Occipital lobe (tissue), 2 donors: ENCODE results near the gene FGR. TPM values are rescaled to one million over a fixed set of nuclear protein-coding genes. Genes with fewer than 3 reads are reported as not detected.
A peak's percentile ranks its signal among the peaks of the same experiment; 100 is the strongest.
"Not testable (repeated sequence)": the region's sequence is repeated elsewhere in the genome, so short reads cannot be mapped to it uniquely, and the experiment has no call there.

Experiments
- DNase-seq: peaks from one replicate; lab custom pipeline; 2025; lab: John Stamatoyannopoulos, UW
- total RNA-seq: library from RNA; depleted of rRNA; stranded (reverse); fragments of >200 nt; gene quantifications from one replicate; pipeline ENCODE4 v1.2.3, GENCODE V29; 2014

Gene FGR
- total RNA-seq, 1 donor from 2014 or later, result 0.78 TPM

DNA sequence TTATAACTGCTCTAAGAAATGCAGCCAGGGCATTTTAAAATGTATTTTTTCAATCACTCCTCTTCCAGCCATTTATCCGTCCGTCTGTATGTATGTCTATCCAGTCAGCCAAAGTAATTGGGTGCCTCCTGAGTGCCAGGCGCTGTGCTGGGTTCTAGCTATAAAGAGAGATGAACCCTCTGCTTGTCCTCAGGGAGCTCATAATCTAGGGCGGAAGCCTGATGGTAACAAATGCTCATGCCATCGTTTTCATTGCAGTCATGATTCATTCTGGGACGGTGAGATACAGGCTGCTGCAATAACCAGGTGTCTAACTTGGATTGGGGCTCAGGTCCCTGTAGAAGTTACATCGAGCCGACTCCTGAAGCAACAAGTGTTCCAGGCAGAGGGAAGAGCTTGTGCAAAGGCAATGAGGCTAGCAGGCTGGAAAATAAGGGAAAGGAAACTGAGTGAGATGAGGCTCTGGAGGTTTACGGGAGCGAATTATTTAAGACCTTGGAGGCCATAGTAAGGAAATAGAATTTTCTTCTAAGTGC, 25.4 kb upstream of the FGR start:
- no peak for DNase-seq

DNA sequence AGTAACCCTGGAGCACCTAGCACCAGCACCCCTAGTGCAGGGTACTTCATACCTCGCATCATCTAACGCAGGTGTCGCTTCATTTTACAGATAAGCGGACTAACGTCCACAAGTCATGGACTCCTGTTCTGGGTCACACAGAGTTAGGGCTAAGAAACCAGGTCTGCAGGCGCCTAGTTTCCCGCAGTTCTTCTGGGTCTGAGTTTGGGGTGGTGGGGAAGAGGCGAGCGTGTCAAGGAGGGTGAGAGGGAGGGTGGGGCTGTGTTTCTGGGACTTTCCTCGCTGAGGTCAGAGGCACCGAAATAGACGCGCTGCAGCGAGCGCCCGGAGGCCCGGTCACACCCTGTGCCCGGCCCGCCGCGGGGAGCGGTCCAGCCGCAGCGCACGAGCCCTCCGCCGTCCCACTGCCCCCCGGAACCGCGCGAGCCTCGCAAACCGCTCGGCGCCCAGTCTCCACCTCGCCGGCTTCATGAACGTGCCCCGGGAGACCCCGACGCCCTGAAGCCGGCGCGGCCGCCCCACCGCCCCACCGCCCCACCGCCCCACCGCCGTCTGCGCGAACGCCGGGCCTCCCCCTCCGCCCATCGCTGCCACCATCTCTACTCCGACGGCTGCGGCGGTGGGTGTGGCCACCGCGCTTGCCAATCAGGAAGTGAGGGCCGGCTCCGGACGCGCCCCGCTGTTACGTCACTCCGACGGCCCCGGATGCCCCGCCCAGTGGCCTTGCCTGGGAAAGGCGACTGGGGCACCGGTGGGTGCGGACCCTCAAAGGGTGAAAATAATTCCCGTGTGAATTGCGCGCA, 24.7 kb upstream of the FGR start:
- DNase-seq, result peak; percentile 33

DNA sequence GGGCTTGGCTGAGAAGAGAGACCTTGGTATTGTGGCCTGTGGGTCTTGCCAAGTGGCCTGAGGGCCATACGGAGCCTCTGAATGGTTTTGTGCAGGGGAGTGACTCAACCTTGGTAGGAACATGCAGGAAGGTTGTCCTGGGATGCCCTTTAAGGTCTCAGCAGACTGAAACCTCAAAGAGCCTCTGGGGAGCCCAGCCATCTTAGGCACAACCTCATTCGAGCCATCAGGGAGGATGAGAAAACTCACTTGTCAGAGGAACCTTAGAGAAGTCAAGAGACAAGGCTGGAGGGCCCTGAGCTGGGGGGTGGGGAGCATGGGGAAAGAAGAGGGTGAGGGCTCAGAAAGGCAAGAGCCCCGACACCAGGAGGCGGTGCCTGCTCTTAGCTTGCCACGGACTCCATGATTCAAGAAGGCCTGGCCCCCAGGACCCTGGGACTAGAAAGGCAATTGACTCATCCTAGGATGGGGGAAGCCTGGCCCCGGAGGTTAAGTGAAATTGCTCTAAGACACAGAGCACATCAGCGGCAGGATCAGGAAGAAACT, 24.0 kb upstream of the FGR start:
- no peak for DNase-seq

- DNase-seq, result no peak
These were observed 21.3 kb upstream of the FGR start for GRCh38 chr1:27656157-27656893.

- DNase-seq, result no peak
These were observed 20.4 kb upstream of the FGR start for GRCh38 chr1:27655151-27655937.

DNA sequence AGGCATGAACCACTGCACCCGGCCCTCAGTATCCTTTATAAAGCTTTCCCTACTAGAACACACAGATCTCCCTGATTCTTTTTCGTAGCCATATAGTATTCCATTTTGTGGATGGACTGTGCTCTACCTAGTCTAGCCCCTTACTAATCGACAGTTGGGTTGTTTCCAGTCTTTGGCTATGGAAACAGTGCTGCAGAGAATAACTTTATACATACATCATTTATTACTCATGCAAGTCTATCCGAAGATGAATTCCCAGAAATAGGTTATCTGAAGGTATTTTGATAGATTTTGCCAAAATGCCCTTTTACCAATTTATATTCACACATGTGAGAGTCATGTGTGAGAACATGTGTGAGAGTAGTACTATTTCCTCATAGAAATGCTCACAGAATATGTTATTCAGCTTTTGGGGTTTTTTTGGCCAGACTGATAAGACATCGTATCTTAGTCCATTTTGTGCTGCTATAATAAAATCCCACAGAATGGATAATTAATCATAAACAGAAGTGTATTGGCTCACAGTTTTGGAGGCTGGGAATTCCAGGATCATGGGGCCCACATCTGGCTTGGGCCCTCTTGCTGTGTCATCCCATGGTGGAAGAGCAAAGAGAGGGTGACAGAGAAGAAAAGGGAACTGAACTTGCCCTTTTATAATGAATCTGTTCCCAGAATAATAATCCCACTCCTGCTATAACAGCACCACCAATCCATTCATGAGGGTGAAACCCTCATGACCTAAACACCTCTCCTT, 17.3 kb upstream of the FGR start:
- no peak for DNase-seq

DNA sequence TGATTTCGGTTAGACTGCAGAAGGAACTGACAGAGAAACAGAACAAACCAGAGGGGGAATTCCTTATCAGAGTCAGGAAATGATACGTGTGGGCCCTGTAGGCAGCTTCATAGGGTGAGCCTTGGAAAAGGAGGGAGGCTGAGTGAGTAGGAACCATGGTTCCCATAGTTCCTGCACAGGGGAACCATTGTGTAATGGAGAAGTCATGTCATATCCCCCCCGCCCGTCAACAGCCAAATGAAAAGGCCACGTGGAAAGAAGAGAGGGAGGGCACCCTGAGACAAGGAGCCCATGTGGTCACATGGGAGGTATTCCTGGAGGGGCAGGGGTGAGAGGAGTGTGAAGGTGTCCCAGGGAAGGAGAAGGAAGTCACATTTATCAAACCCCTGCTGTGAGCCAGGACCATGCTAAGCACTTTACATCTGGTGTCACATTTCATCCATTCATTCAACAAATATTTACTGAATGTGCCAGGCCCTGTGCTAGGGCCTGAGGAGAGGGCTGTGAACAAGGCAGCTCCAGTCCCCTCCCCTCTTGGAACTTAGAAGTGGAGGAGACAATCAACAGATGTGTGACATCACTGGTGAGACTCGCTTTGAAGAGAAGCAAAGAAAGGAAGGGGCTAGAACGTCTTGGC, 15.7 kb upstream of the FGR start:
- DNase-seq, result no peak

- no peak for DNase-seq
These were observed 15.2 kb upstream of the FGR start for GRCh38 chr1:27650171-27650538.

GRCh38 chr1:27649306-27649635, 14.3 kb upstream of the FGR start:
- no peak for DNase-seq

GRCh38 chr1:27648602-27649305, 13.8 kb upstream of the FGR start:
- no peak for DNase-seq

DNA sequence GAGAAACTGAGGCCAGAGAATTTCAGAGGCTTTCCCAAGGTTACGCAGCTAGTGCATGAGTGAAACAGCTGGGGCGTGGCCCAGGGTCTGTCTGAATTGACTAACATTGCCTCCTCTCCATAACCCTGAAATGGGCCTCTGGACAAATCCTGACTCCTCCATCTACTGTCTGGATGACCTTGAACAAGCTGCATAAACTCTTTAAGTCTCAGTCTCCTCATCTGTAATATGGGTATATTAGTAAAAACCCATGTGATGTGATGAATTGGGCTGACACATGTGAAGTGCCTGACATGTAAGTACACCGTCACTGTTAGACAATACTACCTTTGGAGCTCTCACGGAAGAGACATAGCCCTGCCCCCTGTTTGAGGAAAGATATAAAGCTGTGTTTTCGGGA, 12.3 kb upstream of the FGR start:
- DNase-seq, result no peak

- no peak for DNase-seq
These were observed 11.7 kb upstream of the FGR start for GRCh38 chr1:27646676-27647075.

DNA sequence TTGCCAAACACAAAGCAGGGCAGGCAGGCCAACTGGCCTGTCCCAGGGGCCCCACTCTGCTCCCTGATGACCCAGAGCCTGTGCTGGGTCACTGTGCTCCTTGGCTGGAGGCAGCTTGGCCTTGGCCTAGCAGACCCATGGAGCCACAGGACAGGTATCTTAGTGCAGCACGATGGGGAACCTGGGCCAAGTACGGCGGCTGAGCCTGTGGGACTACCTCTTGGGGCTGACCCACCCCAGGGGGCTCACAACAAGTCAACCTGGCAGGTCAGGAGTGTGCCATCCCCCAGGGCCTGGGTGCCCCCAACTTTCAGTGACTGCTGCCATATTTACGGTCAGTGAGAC, 10.1 kb upstream of the FGR start:
- no peak for DNase-seq

- DNase-seq, result no peak
These were observed 9.5 kb upstream of the FGR start for GRCh38 chr1:27644369-27645070.

GRCh38 chr1:27643600-27644368, 8.8 kb upstream of the FGR start:
- no peak for DNase-seq

- not testable (repeated sequence) for DNase-seq
These were observed 5.5 kb upstream of the FGR start for GRCh38 chr1:27640514-27640913.

DNA sequence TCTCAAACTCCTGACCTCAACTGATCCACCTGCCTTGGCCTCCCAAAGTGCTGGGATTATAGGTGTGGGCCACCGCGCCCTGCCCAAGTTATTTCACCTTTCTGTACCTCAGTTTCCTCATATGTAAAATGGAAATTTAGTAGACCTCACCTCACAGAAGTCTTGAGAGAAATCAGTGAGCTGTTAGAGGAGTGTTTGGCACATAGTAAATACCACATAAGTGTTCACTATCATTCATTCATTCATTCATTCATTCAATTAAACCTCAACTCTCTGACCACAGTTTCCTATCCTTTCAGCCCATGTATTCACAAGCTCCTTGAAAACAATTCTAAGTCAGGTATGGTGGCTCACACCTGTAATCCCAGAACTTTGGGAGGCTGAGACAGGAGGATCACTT, 3.8 kb upstream of the FGR start:
- no peak for DNase-seq

GRCh38 chr1:27638047-27638734, 3.2 kb upstream of the FGR start:
- DNase-seq, result no peak
